RWPE1 (cell line): Measurements from ENCODE around the gene FIGN.
A peak's percentile ranks its signal among the peaks of the same experiment; 100 is the strongest.

ENCODE experiments used
- CTCF ChIA-PET: fragments of 350-600 bp; sonication (Branson Sonifier 250); formaldehyde crosslinking; extraction: SDS; loops from one replicate; lab custom pipeline; 2021; lab: Yijun Ruan, JAX
- POLR2A ChIA-PET: fragments of 400-600 bp; formaldehyde crosslinking; extraction: SDS; loops from one replicate; lab custom pipeline; 2020; ENCODE audit warnings: antibody characterized with exemption; ENCODE audit not compliant: low non-redundant PET; lab: Yijun Ruan, JAX
- DNase-seq: peaks from one replicate; pipeline ENCODE4 v3.0.0; 2012; ENCODE audit warnings: low spot score
- H3K27ac ChIP-seq: fragments of 450-650 bp; 2 replicates; pipeline ENCODE4 v1.5.1; 2017
- CTCF ChIP-seq: fragments of 450-650 bp; conservative IDR thresholded peaks from 2 replicates; pipeline ENCODE4 v1.5.1; 2017; ENCODE audit warnings: low read depth, mild to moderate bottlenecking

FIGN gene

DNA sequence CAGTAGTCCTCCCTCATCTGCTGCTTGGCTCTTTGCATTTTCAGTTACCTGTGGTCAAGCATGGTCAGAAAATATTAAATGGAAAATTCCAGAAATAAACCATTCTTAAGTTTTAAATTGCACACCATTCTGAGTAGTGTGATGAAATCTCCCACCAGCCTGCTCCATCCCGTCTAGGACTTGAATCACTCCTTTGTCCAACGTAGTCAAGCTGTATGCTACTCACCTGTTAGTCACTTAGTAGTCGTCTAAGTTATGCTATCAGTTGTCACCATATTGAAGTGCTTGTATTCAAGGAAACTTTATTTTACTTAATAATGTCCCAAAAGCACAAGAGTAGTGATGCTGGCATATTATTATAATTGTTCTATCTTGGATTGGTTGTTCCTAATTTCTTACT lies 172.5 kb downstream of the FIGN start:
- POLR2A ChIA-PET, result no interaction called here
- CTCF ChIA-PET, result interaction anchor here (0.7 kb wide), 1 partner anchor 632 kb away, joined by 3 read pairs; no protein-coding TSS in a partner anchor
- peak; percentile 5 for DNase-seq
- no peak for TF ChIP-seq CTCF
- H3K27ac ChIP-seq, result no peak overlapping the region

- TF ChIP-seq CTCF, result no peak
- DNase-seq, result no peak
- ChIA-PET CTCF (interaction anchor here (0.6 kb wide), 2 partner anchors 917 to 1012 kb away, joined by 3 to 4 read pairs; no protein-coding TSS in a partner anchor), POLR2A (no interaction called here)
- H3K27ac ChIP-seq, result no peak overlapping the region
These were observed 177.4 kb downstream of the FIGN start for GRCh38 chr2:163558251-163559021.

- H3K27ac ChIP-seq, result no peak overlapping the region
- DNase-seq, result no peak
- POLR2A ChIA-PET, result no interaction called here
These were observed 179.3 kb downstream of the FIGN start for GRCh38 chr2:163556511-163556910.

DNA sequence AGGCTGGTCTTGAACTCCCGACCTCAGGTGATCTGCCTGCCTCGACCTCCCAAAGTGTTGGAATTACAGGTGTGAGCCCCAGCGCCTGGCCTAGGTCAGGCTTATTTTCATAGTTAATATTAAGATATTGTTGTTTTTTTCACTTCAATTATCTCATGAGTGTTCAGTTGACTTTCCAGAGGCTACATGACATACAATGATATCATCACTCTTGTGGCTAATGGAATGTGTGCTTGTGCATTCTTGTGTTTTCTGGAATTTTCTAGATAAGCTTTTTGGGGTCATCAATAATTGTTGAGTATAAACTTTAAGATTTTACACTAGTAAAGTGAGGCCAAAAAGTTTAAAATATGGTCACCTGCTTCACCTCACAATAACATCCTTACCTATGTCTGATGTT lies 180.9 kb downstream of the FIGN start:
- ChIA-PET CTCF (no interaction called here), POLR2A (no interaction called here)
- no peak for DNase-seq
- TF ChIP-seq CTCF, result no peak
- H3K27ac ChIP-seq, result no peak overlapping the region

More at GRCh38 chr2:163556511-163556910, 179.3 kb downstream of the FIGN start:
- TF ChIP-seq CTCF, result no peak
- CTCF ChIA-PET, result no interaction called here

DNA sequence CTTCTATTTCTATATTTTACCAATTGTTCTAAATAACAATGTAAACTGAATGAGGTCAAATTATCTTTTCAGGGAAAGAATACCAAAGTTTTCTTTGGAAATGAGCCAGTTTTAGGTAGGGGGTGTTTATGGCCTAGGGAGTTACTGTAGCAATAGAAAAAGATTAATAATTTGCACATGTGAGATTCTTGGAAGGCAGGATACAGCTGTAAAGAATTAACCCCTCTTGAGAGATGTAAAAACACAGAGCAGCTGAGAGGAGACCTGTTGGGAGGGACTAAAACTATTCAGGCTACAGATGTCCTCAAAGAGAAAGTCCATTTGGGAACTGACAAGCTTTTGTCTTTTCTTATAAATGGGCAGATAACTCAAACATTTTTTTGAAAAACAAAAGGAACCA lies 182.2 kb downstream of the FIGN start:
- H3K27ac ChIP-seq, result no peak overlapping the region
- TF ChIP-seq CTCF, result no peak
- ChIA-PET CTCF (interaction anchor here (0.7 kb wide), 1 partner anchor 16 kb away, joined by 3 read pairs; no protein-coding TSS in a partner anchor), POLR2A (no interaction called here)
- no peak for DNase-seq

- ChIA-PET POLR2A (no interaction called here), CTCF (interaction anchor here (0.7 kb wide), 1 partner anchor 313 kb away, joined by 3 read pairs; no protein-coding TSS in a partner anchor)
- no peak for DNase-seq
- no peak for TF ChIP-seq CTCF
- H3K27ac ChIP-seq, result no peak overlapping the region
These were observed 183.1 kb downstream of the FIGN start for GRCh38 chr2:163552758-163553157.
